HCT116 (cell line): ENCODE results near the gene SPG7.

Source experiments
- POLR2A ChIP-seq: IDR thresholded peaks from 2 replicates; pipeline ENCODE4 v1.7.0; 2011; ENCODE audit warnings: borderline replicate concordance; ENCODE audit not compliant: insufficient read depth, insufficient read length; ENCODE audit errors: extremely low read depth
- POLR2AphosphoS5 ChIP-seq: IDR thresholded peaks from 2 replicates; pipeline ENCODE4 v1.6.1; 2011; ENCODE audit warnings: mild to moderate bottlenecking, low read depth, low read length, moderate library complexity
- RAD21 ChIP-seq: IDR thresholded peaks from 2 replicates; pipeline ENCODE4 v1.6.1; 2012; ENCODE audit warnings: low read depth, mild to moderate bottlenecking
- ZNF274 ChIP-seq: fragments of 200-500 bp; sonication (Bioruptor generic); IDR thresholded peaks from 2 replicates; pipeline ENCODE4 v1.6.1; 2014; ENCODE audit warnings: mild to moderate bottlenecking, low read depth, low read length, inconsistent platforms
- TF ChIP-seq, protein P1 (sequence below): IDR thresholded peaks from 2 replicates; pipeline ENCODE4 v1.6.1; 2012
- TF ChIP-seq, protein P2 (sequence below), 3 experiments: fragments of 200-600 bp in 1 of 3; sonication (generic) in 1 of 3; IDR thresholded peaks in 2 of 3; conservative IDR thresholded peaks in 1 of 3; 2 replicates each; pipeline ENCODE4 v1.5.1; 2012 to 2017; ENCODE audit warnings: low read depth in 2 of 3, low read length in 2 of 3, antibody characterized with exemption in 1 of 3, borderline replicate concordance in 1 of 3, control low read depth in 1 of 3, mild to moderate bottlenecking in 1 of 3, mixed read lengths in 1 of 3, mixed run types in 1 of 3, moderate library complexity in 1 of 3; ENCODE audit not compliant: insufficient read depth in 1 of 3

DNA sequence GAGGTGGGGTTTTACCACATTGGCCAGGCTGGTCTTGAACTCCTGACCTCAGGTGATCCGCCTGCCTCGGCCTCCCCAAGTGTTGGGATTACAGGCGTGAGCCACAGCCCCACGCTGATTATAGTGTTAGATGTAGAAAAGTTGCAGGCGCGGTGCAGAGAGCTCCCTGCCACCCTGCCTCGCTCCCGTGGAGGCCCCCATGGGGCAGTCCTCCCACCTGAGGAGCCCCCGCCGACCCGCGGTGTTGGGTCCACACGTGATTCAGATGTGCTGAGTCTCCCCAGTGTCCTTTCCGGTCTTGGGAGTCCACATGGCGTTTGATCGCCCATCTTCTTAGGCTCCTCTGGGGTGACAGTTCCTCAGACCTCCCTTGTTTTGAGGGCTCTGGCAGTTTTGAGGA is 47.1 kb downstream of the SPG7 start:
- no peak for TF ChIP-seq POLR2AphosphoS5
- TF ChIP-seq POLR2A, result no peak
- TF ChIP-seq, protein P1, sequence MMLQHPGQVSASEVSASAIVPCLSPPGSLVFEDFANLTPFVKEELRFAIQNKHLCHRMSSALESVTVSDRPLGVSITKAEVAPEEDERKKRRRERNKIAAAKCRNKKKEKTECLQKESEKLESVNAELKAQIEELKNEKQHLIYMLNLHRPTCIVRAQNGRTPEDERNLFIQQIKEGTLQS, result no peak
- no peak for TF ChIP-seq RAD21
- no peak for TF ChIP-seq ZNF274
- TF ChIP-seq, protein P2, sequence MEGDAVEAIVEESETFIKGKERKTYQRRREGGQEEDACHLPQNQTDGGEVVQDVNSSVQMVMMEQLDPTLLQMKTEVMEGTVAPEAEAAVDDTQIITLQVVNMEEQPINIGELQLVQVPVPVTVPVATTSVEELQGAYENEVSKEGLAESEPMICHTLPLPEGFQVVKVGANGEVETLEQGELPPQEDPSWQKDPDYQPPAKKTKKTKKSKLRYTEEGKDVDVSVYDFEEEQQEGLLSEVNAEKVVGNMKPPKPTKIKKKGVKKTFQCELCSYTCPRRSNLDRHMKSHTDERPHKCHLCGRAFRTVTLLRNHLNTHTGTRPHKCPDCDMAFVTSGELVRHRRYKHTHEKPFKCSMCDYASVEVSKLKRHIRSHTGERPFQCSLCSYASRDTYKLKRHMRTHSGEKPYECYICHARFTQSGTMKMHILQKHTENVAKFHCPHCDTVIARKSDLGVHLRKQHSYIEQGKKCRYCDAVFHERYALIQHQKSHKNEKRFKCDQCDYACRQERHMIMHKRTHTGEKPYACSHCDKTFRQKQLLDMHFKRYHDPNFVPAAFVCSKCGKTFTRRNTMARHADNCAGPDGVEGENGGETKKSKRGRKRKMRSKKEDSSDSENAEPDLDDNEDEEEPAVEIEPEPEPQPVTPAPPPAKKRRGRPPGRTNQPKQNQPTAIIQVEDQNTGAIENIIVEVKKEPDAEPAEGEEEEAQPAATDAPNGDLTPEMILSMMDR (IDR thresholded peaks at IDR 0.05 in 2 of 3, conservative IDR thresholded peaks at IDR 0.05 in 1 of 3; ENCODE audit: borderline replicate concordance in 1 of 3, insufficient read depth in 1 of 3, low read depth in 2 of 3, low read length in 2 of 3), result no peak
